ENCODE results near the gene SP140.
A peak's percentile ranks its signal among the peaks of the same experiment; 100 is the strongest.
"Not testable (repeated sequence)": the region's sequence is repeated elsewhere in the genome, so short reads cannot be mapped to it uniquely, and the experiment has no call there.

Gene SP140

DNA sequence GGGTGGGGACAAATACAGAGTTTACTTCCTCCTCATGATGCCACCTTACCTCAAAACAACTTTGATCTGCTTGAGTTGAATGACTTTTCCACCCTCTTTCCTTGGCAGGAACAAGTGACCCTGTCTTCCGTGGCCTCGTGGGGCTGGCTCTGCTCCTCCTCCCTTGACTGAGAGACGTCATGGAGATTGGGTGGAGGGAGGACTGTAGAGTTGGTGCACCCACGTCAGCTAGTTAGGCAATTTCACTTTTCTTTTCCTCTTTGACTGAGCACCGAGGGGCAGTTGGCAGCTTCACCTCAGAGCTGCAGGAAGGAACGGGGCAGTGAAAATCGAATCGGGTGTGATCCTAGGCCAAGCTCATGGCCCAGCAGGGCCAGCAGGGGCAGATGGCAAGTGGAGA is at the start of gene SP140:
Gene SP140 (plus strand): TSS at position 251 of the 400 bp plus-strand sequence. CDS start 109 bp downstream, at position 360.
- peak; percentile 78 for DNase-seq

- DNase-seq = no peak
These were observed 48.5 kb upstream of the SP140 start for GRCh38 chr2:230176996-230177395.

DNA sequence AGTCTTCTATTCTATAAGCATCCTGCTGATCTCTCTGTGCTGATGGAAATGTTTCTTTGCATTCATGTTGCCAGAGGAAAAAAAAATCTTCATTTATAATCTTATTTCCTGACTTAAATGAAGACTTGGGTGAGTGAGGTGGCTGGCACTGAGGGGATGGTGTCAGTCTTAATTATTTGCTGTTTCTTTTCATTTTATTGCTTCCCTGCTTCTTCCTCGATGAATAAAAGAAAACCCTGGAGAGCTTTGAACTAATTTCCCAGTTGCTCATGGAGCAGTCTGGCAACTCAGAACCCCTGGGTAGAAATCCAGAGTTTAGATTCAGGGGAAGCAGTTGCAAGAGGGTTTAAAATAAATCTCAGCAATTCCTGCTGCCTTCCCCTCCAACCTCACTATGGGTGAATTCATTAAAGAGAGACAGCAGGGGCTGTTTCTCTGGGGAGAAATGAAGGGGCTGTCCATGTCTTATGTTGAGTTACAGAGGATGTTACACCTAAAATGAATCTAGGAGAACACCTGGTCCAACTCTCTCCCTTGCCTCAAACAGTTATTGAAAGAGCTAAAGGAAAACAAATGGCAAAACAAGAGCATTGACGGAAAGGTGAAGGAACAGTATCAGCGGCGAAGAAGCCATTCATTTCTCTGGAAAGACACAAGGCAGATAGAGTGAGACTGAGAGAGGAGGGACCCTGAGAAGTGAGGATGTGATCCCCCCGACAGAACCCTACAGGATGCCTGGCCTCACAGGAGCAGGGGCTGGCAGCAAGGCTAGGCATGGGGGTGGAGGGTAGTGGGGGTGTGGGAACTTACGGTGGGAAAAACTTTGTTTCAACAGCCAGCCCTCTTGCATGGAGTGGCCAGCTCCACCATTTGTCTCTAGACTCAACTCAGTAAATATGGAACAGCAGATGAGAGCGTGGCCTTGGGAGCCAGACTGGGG is 46.7 kb upstream of the SP140 start:
- no peak for DNase-seq

- no peak for DNase-seq
These were observed 45.6 kb upstream of the SP140 start for GRCh38 chr2:230179907-230180306.

DNA sequence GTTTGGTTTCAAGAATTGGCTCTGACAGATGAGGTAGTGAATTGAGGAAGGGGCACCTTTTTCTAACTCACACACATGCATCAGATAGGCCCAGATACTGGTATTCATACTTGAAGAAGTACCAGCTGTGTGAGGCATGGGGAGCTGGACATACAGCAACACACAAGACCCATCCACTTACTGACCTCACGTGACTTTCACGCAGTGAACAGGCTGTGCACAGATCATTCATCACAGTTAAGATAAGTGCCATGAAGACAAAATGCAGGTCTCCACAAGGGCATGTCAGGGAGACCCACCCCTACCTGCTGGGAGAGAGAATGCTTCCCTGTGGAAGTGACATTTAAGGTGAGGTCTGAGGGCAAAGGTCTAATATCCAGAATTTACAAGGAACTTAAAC is 44.3 kb upstream of the SP140 start:
- no peak for DNase-seq

GRCh38 chr2:230184727-230185578 is 40.6 kb upstream of the SP140 start:
- no peak for DNase-seq

GRCh38 chr2:230202430-230203109 is 23.0 kb upstream of the SP140 start:
- no peak for DNase-seq

GRCh38 chr2:230203110-230203676 is 22.3 kb upstream of the SP140 start:
- DNase-seq = no peak

DNA sequence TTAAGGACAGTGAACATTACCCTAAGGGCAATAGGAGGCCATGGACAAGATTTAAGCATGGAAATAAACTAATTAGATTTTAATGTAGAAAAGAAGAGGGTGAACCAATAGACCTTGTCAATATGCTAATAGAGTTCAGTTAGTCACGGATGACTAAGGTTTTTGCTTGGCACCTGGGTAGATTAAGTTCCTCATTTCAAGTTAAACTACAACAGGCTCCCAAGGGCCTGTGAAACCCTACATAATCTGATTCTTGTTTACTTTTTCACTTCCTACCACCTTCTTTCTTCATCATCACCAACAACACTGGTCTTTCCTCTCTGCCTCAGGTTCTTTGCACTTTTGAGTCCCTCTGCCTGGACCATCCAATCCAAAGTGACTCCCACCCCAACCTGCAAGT is 20.5 kb upstream of the SP140 start:
- no peak for DNase-seq

DNA sequence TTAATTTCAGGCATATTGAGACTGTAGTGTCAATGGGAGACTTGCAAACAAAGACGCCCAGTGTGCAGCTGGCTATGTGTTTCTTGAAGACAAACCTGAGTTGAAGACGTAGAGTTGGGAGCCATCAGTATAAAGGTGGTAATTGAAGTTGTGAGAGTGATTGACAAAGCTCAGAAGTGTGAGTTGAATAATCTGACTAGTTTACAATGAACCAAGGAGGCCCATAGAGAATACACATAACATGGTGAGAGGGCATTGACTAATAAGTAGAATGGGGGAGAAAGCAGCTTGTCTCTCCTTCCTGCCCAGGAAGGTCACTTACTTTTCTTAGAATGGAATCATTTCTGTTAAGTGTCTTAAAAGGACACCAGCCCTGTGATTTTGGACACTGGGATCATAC is 19.8 kb upstream of the SP140 start:
- DNase-seq = no peak

DNA sequence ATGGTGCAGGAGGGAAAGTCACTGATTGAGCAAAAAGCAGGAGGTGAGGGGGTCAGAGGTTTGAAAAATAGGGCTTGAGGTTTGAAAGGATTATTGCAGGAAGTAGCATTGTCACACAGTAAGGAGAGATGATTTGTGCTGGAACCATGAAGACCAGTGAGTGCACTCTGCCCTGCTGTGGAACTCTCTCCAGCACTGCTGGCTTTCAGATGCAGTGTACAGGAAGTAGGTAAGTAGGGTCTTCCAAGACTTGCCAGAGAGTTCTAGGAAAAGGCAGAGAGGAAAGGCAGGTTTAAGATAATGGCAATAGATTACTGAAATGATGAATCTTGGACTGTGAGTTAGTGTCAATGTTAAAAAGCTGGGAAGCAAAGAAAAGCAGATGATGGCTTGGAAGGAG is 17.0 kb upstream of the SP140 start:
- DNase-seq = no peak

DNA sequence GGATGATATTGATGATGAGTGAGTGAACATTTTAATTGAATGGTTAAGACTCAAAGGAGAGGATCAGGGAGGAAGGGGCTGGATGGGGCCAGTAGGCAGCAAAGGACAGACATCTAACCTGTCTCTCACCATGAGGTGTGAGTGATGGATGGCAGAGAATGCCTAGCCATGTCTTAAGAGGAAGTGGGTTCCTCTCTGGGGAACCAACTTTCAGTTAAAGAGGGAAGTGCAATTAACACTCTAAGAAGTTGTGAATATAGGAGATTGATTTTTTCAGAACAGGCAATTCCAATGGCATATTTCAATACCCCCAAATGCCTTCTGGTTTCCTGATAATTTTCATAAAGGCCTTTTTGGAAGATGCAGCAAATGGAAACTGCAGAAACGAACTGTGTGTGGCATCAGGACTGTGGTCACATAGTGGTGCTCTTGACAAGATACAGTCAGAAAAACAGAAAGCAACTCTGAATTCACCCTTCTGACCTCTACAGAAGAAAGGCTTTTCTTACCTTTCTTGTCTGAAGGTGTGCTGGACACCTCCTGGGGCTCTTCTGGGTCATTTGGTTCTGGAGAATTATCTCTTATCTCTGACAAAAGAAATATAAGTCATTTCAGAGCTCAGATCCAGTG is 16.0 kb upstream of the SP140 start:
- no peak for DNase-seq

DNA sequence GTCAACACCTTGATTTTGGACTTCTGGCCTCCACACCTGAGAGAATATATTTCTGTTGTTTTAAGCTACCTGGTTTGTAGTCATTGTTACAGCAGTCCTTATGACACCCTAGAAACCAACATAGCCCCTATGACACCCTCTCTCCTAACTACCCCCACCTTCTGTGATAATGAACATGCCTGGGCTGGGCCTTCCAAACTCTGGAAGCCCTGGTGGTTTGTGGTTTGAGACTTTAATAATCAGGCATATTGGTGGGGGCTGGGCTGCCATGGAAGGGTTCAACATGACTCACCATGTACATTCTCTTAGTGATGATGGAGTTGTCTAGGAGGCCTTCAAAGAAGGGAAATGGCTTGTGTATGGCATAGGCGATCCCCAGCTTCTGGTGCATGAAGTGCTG is 9.0 kb upstream of the SP140 start:
- DNase-seq = no peak

DNA sequence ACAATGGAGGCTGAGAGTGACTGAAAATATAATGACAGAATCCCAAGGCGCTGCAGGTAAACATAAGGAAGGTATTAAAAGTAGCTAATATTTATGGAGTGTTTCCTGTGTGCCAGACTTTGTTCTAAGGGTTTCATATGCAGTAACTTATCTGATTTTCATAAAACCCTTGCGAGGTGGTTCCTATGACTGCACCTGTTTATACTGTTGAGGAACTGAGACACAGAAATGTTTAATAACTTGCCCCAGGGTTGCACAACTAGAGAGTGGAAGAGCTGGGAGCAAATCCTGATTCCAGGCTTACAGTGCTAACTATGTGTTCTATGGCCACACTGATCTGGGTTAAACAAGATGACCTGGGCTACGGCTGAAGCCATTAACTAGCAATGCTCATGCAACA is 8.1 kb upstream of the SP140 start:
- no peak for DNase-seq

DNA sequence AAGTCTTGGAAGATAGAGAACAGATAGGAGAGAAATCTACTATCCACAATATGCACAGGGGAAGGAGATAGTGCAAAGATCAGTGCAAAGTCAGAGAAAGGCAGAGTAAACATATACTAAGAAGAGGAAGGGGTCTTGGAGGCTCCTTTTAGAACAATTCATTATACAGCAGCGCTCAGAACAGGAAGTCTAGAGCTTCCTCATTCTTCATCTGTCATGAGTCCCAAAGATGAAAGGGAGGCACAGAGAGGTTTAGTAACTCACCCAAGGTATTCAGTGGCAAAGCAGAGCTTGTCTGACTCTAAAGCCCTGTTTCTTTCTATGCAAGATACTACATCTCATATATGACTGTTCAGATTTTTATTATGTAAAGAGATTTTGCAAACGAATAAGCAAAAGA is 7.1 kb upstream of the SP140 start:
- DNase-seq = no peak

- DNase-seq = peak; percentile 80
These were observed 5.9 kb upstream of the SP140 start, which contains the start of gene SP110 for GRCh38 chr2:230219419-230220331. TSS of gene SP110 (minus strand) at chr2:230219984. CDS start at chr2:230216927, 3,057 bp downstream.

DNA sequence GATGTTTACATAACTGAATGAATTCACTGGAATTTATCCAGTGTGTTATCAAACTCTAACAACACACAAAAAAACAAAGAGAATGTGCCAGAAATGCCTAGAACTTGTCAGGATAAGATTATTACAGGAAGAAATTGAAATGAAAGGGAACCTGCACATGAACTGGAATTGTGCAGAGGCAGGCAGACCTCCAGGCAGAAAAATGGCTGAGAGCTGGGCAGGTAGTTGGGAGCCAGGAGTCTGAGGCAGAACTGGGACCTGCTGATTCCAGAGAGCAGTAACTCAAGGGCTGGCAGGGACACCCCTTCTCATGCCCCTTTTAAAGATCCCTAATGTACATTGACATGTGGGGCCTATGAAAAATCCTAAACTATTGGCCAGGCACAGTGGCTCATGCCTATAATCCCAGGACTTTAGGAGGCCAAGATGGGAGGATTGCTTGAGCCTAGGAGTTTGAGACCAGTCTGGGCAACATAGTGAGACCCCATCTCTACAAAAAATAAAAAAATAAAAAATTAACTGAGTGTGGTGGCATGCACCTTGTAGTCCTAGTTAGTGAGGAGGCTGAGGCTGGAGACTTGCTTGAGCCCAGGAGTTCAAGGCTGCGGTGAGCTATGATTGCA is 5.1 kb upstream of the SP140 start:
- no peak for DNase-seq

- no peak for DNase-seq
These were observed 4.0 kb upstream of the SP140 start for GRCh38 chr2:230221493-230221892.

- not testable (repeated sequence) for DNase-seq
These were observed 2.7 kb upstream of the SP140 start for GRCh38 chr2:230222829-230223228.

DNA sequence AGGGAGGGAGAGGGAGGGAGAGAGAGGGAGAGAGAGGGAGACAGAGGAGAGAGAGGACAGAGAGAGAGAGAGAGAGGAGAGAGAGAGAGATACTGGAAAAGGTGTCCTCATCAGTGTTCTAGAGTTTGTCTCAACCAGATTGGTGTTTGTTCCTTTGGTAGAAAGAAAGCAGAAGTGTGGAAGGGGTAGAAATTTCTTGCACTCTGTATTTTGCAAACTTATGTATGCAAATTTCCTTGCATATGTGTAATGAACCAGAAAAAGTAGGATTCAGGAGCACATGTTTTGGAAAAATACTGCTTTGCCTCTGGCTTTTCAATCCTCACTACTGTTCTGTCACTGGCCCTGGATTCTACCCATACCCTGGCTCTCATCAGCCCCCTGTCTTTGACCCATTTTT is 1.1 kb upstream of the SP140 start:
- no peak for DNase-seq
